ENCODE measurements around the gene ZYX. TPM values are rescaled to one million over a fixed set of nuclear protein-coding genes. Genes with fewer than 3 reads are reported as not detected.

The ZYX gene
- total and polyA plus RNA-seq, 2 of the 13 experiments (the other 11 are each of a cell fraction or from before 2014, with no cell fraction given) = 9.9 to 13.7 TPM

- peak; percentile 37; the same call in 1 of the 2 replicates for TF ChIP-seq RBFOX2 (IDR thresholded peaks at IDR 0.05; ENCODE audit: low read depth, low read length)
- TF ChIP-seq TRIM24 (CRISPR knock-in tag; IDR thresholded peaks at IDR 0.05) = no peak
- no peak for TF ChIP-seq TCF7L2 (IDR thresholded peaks at IDR 0.05; ENCODE audit: low read depth, low read length)
- TF ChIP-seq ZNF136 (CRISPR knock-in tag; IDR thresholded peaks at IDR 0.05; ENCODE audit: low read depth) = no peak
Observed at GRCh38 chr7:143390773-143391317, 9.7 kb downstream of the ZYX start (continued).

DNA sequence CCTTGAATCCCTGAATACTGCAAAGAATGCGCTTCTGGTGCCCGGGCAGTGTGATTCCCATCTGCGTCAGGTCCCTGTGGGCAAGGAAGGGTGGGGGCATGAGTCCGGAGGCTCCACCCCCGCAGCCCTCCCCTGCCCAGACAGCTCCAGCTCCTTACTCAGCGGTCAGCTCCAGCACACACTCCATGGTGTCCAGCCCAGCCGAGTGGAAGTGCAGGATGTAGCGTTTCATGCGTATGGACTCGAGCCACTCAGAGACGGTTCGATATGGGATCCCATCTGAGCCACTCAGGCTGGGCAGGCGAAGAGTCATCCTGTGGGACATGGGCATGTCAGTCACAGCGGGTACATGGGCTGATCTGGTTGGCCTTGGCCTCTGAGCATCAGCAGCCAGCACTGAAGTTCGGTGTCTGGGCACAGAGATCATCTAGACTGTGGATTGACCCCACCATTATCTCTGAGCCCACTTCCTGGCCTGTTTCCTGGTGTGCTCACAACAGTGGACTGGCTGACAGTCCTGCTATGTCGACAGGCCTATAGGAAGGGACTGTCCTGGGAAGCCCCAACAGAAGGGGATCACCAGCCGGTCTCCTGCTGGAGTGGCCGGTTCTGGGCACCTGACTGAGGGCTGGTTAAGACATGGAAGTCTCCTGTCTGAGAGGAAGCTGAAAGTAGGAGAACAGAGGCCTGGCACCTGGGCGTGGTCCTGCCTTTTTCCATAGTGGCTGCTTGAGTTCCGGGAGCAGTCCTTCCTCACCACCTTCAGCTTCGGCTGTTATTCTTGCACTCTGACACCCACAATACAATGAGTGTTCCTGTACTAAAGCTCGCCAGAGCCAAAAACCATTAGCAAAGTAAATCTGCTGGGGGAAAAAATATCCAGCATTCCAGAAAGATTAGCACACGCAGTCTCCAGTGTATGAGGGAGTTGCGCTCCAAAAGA, 10.6 kb downstream of the ZYX start:
- Histone ChIP-seq H3K4me3 (replicated peaks in 1 of 3; ENCODE audit: insufficient read depth in 1 of 3, low read depth in 2 of 3, low read length in 3 of 3) (no peak overlapping the region), H4K20me1 (ENCODE audit: insufficient read depth, low read length) (peaks cover 4% of the 10 kb centered on the region; the same call in 1 of the 2 replicates), H3K27me3 (ENCODE audit: control insufficient read depth in 1 of 2, insufficient read depth in 2 of 2, low read length in 2 of 2) (no peaks in the 10 kb centered on the region), H3K27ac (ENCODE audit: extremely low read length, insufficient read depth, low read length) (peak overlapping the region; percentile 82), H2AFZ (ENCODE audit: low read length) (no peak overlapping the region), H3K4me2 (ENCODE audit: low read depth, low read length) (no peak overlapping the region), H3K9me3 (ENCODE audit: low read length) (no peaks in the 10 kb centered on the region), H3K79me2 (ENCODE audit: insufficient read depth, low read length) (no peaks in the 10 kb centered on the region), H3K36me3 (replicated peaks in 1 of 2; ENCODE audit: control insufficient read depth in 1 of 2, insufficient read depth in 2 of 2, low read length in 2 of 2) (peaks cover 11 to 22% of the 10 kb centered on the region in 2 experiments), H3K9ac (ENCODE audit: insufficient read depth, low read depth, low read length) (no peak overlapping the region), H3K4me1 (ENCODE audit: insufficient read depth, low read length) (peaks cover 69% of the 10 kb centered on the region)
- ATAC-seq (peak; percentile 1; the same call in 1 of the 3 replicates), DNase-seq (ENCODE audit: low spot score) (no peak), FAIRE-seq (no peak)
- ChIA-PET CTCF (ENCODE audit: low intra/inter-chr PET ratio, low total read pairs) (no interaction called here), POLR2A (interaction anchor here (1.1 to 3.3 kb wide), 2 partner anchors 11 to 12 kb away, joined by 3 to 15 read pairs; no protein-coding TSS in a partner anchor)
- intact Hi-C loops (cut with micrococcal nuclease; ENCODE audit: unreplicated experiment) = no loop called here
- BruUV-seq (replicated peaks) = no TSS peak
- WGBS (ENCODE audit: low lambda C conversion rate) = 80% methylated on average over 16 of the region's 24 CpGs
- in situ Hi-C loops (cut with HindIII; ENCODE audit: extremely low pct_ligation_motif_present, low pct_unique_long_range_greater_than_20kb) = loop anchor here (25.0 kb wide), 1 partner anchor 521 kb away; the partner anchor contains the start of gene TCAF1
- TF ChIP-seq HOXA9 (CRISPR knock-in tag; IDR thresholded peaks at IDR 0.05; ENCODE audit: borderline replicate concordance) (no peak), RXRA (CRISPR knock-in tag; IDR thresholded peaks at IDR 0.05) (0 out of 2 replicates have a peak, but pooled peaks have one; percentile 21), ZNF230 (CRISPR knock-in tag; IDR thresholded peaks at IDR 0.05) (no peak), ZC3H13 (CRISPR knock-in tag; IDR thresholded peaks at IDR 0.05) (no peak), ZNF740 (CRISPR knock-in tag; IDR thresholded peaks at IDR 0.05) (no peak), HDAC1 (CRISPR knock-in tag; IDR thresholded peaks at IDR 0.05) (0 out of 2 replicates have a peak, but pooled peaks have one; percentile 21), FOXO4 (CRISPR knock-in tag; conservative IDR thresholded peaks at IDR 0.05) (no peak), RFXANK (CRISPR knock-in tag; IDR thresholded peaks at IDR 0.05) (no peak), PAX8 (CRISPR knock-in tag; IDR thresholded peaks at IDR 0.05; ENCODE audit: borderline replicate concordance) (no peak), ZBTB42 (CRISPR knock-in tag; IDR thresholded peaks at IDR 0.05) (no peak), ZNF10 (CRISPR knock-in tag; IDR thresholded peaks at IDR 0.05; ENCODE audit: borderline replicate concordance, low read depth) (no peak)
- TF ChIP-seq, protein P1, sequence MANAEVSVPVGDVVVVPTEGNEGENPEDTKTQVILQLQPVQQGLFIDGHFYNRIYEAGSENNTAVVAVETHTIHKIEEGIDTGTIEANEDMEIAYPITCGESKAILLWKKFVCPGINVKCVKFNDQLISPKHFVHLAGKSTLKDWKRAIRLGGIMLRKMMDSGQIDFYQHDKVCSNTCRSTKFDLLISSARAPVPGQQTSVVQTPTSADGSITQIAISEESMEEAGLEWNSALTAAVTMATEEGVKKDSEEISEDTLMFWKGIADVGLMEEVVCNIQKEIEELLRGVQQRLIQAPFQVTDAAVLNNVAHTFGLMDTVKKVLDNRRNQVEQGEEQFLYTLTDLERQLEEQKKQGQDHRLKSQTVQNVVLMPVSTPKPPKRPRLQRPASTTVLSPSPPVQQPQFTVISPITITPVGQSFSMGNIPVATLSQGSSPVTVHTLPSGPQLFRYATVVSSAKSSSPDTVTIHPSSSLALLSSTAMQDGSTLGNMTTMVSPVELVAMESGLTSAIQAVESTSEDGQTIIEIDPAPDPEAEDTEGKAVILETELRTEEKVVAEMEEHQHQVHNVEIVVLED (CRISPR knock-in tag; IDR thresholded peaks at IDR 0.05; ENCODE audit: borderline replicate concordance) = no peak
- TF ChIP-seq, protein P2, sequence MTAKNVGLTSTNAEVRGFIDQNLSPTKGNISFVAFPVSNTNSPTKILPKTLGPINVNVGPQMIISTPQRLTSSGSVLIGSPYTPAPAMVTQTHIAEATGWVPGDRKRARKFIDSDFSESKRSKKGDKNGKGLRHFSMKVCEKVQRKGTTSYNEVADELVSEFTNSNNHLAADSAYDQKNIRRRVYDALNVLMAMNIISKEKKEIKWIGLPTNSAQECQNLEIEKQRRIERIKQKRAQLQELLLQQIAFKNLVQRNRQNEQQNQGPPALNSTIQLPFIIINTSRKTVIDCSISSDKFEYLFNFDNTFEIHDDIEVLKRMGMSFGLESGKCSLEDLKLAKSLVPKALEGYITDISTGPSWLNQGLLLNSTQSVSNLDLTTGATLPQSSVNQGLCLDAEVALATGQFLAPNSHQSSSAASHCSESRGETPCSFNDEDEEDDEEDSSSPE (CRISPR knock-in tag; IDR thresholded peaks at IDR 0.05) = no peak

Data from HepG2 (cell line).